Glomerular endothelial cell (primary cell): ENCODE data around the gene TXNDC8. TPM values are rescaled to one million over a fixed set of nuclear protein-coding genes. Genes with fewer than 3 reads are reported as not detected.

Source experiments
- total RNA-seq: library from RNA; depleted of rRNA; stranded (reverse); fragments of >200 nt; gene quantifications from 2 replicates; pipeline ENCODE4 v1.2.3, GENCODE V29; 2015

Gene TXNDC8
- total RNA-seq, 1 donor from 2014 or later, result not detected

Other genes starting within 250 kb of the TXNDC8 start
- gene C9orf152, start 129.7 kb downstream of the TXNDC8 start, total RNA-seq, result not detected in 2 replicates
- gene TXN, start 81.4 kb downstream of the TXNDC8 start, total RNA-seq, result 187 and 305 TPM in 2 replicates
- gene SVEP1, start 241.9 kb upstream of the TXNDC8 start, total RNA-seq, result 0.05 and 0.06 TPM in 2 replicates